ENCODE results near the gene ADAM10.

ADAM10 gene

GRCh38 chr15:58715266-58715917, 34.1 kb downstream of the ADAM10 start:
- peak; percentile 69 for DNase-seq

- no peak for DNase-seq
These were observed 38.8 kb downstream of the ADAM10 start for GRCh38 chr15:58710701-58711100.

- no peak for DNase-seq
These were observed 42.1 kb downstream of the ADAM10 start for GRCh38 chr15:58707397-58707796.

GRCh38 chr15:58705105-58705504, 44.4 kb downstream of the ADAM10 start:
- DNase-seq = no peak

- DNase-seq = no peak
These were observed 45.2 kb downstream of the ADAM10 start for GRCh38 chr15:58704155-58704865.

- DNase-seq = peak; percentile 40
These were observed 45.9 kb downstream of the ADAM10 start for GRCh38 chr15:58703610-58704009.

GRCh38 chr15:58702233-58702632, 47.3 kb downstream of the ADAM10 start:
- DNase-seq = no peak

- DNase-seq = no peak
These were observed 48.1 kb downstream of the ADAM10 start for GRCh38 chr15:58701376-58701775.

- DNase-seq = no peak
These were observed 49.7 kb downstream of the ADAM10 start for GRCh38 chr15:58699769-58700168.

GRCh38 chr15:58698887-58699641, 50.4 kb downstream of the ADAM10 start:
- DNase-seq = peak; percentile 57

GRCh38 chr15:58697220-58697619, 52.3 kb downstream of the ADAM10 start:
- no peak for DNase-seq

GRCh38 chr15:58696738-58697137, 52.8 kb downstream of the ADAM10 start:
- DNase-seq = no peak

- no peak for DNase-seq
These were observed 54.7 kb downstream of the ADAM10 start for GRCh38 chr15:58694641-58695398.

GRCh38 chr15:58690703-58691102, 58.8 kb downstream of the ADAM10 start:
- DNase-seq = no peak

- no peak for DNase-seq
These were observed 59.9 kb downstream of the ADAM10 start for GRCh38 chr15:58689646-58690045.

GRCh38 chr15:58686286-58686685, 63.2 kb downstream of the ADAM10 start:
- DNase-seq = no peak

- no peak for DNase-seq
These were observed 64.8 kb downstream of the ADAM10 start for GRCh38 chr15:58684751-58685150.

- no peak for DNase-seq
These were observed 65.3 kb downstream of the ADAM10 start for GRCh38 chr15:58684036-58684710.

GRCh38 chr15:58682234-58682633, 67.3 kb downstream of the ADAM10 start:
- DNase-seq = no peak

GRCh38 chr15:58678683-58679082, 70.8 kb downstream of the ADAM10 start:
- peak; percentile 13 for DNase-seq

- no peak for DNase-seq
These were observed 72.1 kb downstream of the ADAM10 start for GRCh38 chr15:58677426-58677825.

GRCh38 chr15:58676766-58677165, 72.7 kb downstream of the ADAM10 start:
- no peak for DNase-seq

- DNase-seq = no peak
These were observed 78.3 kb downstream of the ADAM10 start for GRCh38 chr15:58671186-58671585.

Measured in MV-4-11 (cell line).